Karpas-422 (cell line): ENCODE results near the gene TMEM51. TPM values are rescaled to one million over a fixed set of nuclear protein-coding genes. Genes with fewer than 3 reads are reported as not detected.
A peak's percentile ranks its signal among the peaks of the same experiment; 100 is the strongest.

Experiments
- DNase-seq: peaks from one replicate; pipeline ENCODE4 v3.0.0-alpha.2; 2015
- H2AFZ ChIP-seq: fragments of 200-600 bp; sonication (generic); 2 replicates; pipeline ENCODE4 v1.6.1; 2014; ENCODE audit warnings: antibody characterized with exemption, low read length, mixed read lengths
- H3K27ac ChIP-seq: fragments of 200-600 bp; sonication (generic); 2 replicates; pipeline ENCODE4 v1.5.1; 2014; ENCODE audit warnings: mild to moderate bottlenecking, low read length, moderate library complexity
- H3K27me3 ChIP-seq: fragments of 200-600 bp; sonication (generic); 2 replicates; pipeline ENCODE4 v1.6.1; 2014; ENCODE audit warnings: low read length, mixed read lengths
- H3K36me3 ChIP-seq: fragments of 200-600 bp; sonication (generic); 2 replicates; pipeline ENCODE4 v1.6.1; 2014; ENCODE audit warnings: low read length, mixed read lengths; ENCODE audit not compliant: insufficient read depth
- H3K4me1 ChIP-seq: fragments of 200-600 bp; sonication (generic); 2 replicates; pipeline ENCODE4 v1.6.1; 2014; ENCODE audit warnings: mild to moderate bottlenecking, low read length, mixed read lengths
- H3K4me2 ChIP-seq: fragments of 200-600 bp; sonication (generic); 2 replicates; pipeline ENCODE4 v1.6.1; 2014; ENCODE audit warnings: low read length, low read depth, mild to moderate bottlenecking; ENCODE audit not compliant: poor library complexity, severe bottlenecking
- H3K4me3 ChIP-seq: fragments of 200-600 bp; sonication (generic); 2 replicates; pipeline ENCODE4 v1.5.1; 2014; ENCODE audit warnings: mild to moderate bottlenecking, antibody characterized with exemption, low read length, mixed read lengths
- H3K79me2 ChIP-seq: fragments of 200-600 bp; sonication (generic); 2 replicates; pipeline ENCODE4 v1.6.1; 2014; ENCODE audit warnings: mild to moderate bottlenecking, low read length, mixed read lengths
- H3K9ac ChIP-seq: fragments of 200-600 bp; sonication (generic); 2 replicates; pipeline ENCODE4 v1.6.0; 2014; ENCODE audit warnings: low read length
- H3K9me2 ChIP-seq: fragments of 200-600 bp; sonication (generic), shearing (Covaris generic); replicated peaks from 2 replicates; pipeline ENCODE4 v1.6.0; 2014; ENCODE audit warnings: mild to moderate bottlenecking, low read length, moderate library complexity; ENCODE audit not compliant: insufficient read depth
- H3K9me3 ChIP-seq: fragments of 300-700, 200-600 bp; sonication (generic); 2 replicates; pipeline ENCODE4 v1.6.1; 2014; ENCODE audit warnings: low read length, mixed read lengths
- H4K20me1 ChIP-seq: fragments of 200-600 bp; sonication (generic); 2 replicates; pipeline ENCODE4 v1.6.1; 2014; ENCODE audit warnings: mild to moderate bottlenecking, antibody characterized with exemption, low read length, low read depth; ENCODE audit not compliant: insufficient read depth
- total RNA-seq: library from RNA; depleted of rRNA; stranded (reverse); fragments of >200 nt; shearing (Covaris generic); gene quantifications from 2 replicates; pipeline ENCODE4 v1.2.3, GENCODE V29; 2014; ENCODE audit warnings: low replicate concordance

The TMEM51 gene
- total RNA-seq, 1 experiment from 2014 or later: not detected

DNA sequence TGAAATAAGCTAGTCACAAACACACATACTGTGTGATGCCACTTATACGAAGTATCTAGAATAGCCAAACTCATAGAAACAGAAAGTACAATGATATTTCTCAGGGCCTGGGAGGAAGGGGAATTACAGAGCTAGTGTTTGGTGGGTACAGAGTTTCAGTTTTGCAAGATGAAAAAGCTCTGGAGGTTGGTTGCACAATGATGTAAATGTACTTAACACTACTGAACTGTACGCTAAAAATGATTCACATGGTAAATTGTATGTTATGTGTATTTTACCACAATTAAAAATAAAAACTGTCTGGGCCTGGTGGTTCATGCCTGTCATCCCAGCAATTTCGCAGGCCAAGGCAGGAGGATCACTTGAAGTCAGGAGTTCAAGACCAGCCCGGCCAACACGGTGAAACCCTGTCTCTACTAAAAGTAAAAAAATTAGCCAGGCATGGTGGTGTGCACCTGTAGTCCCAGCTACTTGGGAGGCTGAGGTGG is 78.2 kb downstream of the TMEM51 start:
- Histone ChIP-seq H2AFZ (no peak overlapping the region), H3K4me1 (no peaks in the 10 kb centered on the region), H4K20me1 (no peaks in the 10 kb centered on the region), H3K9me3 (no peaks in the 10 kb centered on the region), H3K9ac (no peak overlapping the region), H3K27ac (no peak overlapping the region), H3K9me2 (no peaks in the 10 kb centered on the region), H3K27me3 (no peaks in the 10 kb centered on the region), H3K4me3 (no peak overlapping the region), H3K79me2 (no peaks in the 10 kb centered on the region), H3K36me3 (no peaks in the 10 kb centered on the region), H3K4me2 (no peak overlapping the region)
- no peak for DNase-seq

DNA sequence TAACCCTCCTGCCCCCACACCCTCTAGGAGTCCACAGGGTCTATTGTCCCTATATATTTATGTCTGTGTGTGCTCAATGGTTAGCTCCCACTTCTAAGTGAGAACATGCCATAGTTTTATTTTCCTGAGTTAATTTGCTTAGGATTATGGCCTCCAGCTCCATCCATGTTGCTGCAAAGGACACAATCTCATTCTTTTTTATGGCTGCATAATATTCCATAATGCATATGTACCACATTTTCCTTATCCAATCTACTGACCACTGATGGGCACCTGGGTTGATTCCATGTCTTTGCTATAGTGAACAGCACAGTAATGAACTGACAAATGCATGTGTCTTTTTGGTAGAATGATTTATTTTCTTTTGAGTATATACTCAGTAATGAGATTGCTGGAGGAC is 80.1 kb downstream of the TMEM51 start:
- H3K9me3 ChIP-seq: no peaks in the 10 kb centered on the region
- H3K36me3 ChIP-seq: no peaks in the 10 kb centered on the region
- H4K20me1 ChIP-seq: no peaks in the 10 kb centered on the region
- H3K9ac ChIP-seq: no peak overlapping the region
- H3K9me2 ChIP-seq: no peaks in the 10 kb centered on the region
- H2AFZ ChIP-seq: no peak overlapping the region
- no peak for DNase-seq
- H3K4me2 ChIP-seq: no peak overlapping the region
- H3K4me1 ChIP-seq: no peaks in the 10 kb centered on the region
- no peaks in the 10 kb centered on the region for H3K79me2 ChIP-seq
- no peak overlapping the region for H3K4me3 ChIP-seq
- no peaks in the 10 kb centered on the region for H3K27me3 ChIP-seq
- H3K27ac ChIP-seq: no peak overlapping the region

DNA sequence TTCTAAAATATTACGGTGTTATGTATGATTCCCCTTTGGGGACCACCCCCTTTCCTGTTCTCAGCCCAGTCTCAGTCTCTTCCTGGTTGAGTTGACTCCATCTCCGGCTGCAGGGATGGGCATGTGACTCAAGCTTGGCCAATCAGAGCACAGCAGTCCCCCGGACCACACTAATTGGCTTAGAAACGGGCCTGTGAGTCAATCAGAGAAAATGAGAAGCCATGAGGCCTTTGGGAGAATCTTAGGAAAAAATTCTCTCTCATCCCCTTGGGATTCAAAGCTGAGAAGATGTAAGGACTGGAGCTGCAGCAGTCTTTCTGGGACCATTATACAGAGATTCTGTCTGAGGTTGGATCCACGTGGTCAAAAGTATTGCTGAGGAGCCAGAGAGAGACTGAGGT is 82.8 kb downstream of the TMEM51 start:
- no peaks in the 10 kb centered on the region for H3K27me3 ChIP-seq
- H3K4me1 ChIP-seq: no peaks in the 10 kb centered on the region
- H3K9me3 ChIP-seq: no peaks in the 10 kb centered on the region
- no peaks in the 10 kb centered on the region for H3K79me2 ChIP-seq
- no peaks in the 10 kb centered on the region for H3K9me2 ChIP-seq
- DNase-seq: no peak
- H3K27ac ChIP-seq: no peak overlapping the region
- H3K36me3 ChIP-seq: no peaks in the 10 kb centered on the region
- no peak overlapping the region for H3K4me2 ChIP-seq
- no peak overlapping the region for H2AFZ ChIP-seq
- H3K4me3 ChIP-seq: no peak overlapping the region
- H3K9ac ChIP-seq: no peak overlapping the region
- no peaks in the 10 kb centered on the region for H4K20me1 ChIP-seq

DNA sequence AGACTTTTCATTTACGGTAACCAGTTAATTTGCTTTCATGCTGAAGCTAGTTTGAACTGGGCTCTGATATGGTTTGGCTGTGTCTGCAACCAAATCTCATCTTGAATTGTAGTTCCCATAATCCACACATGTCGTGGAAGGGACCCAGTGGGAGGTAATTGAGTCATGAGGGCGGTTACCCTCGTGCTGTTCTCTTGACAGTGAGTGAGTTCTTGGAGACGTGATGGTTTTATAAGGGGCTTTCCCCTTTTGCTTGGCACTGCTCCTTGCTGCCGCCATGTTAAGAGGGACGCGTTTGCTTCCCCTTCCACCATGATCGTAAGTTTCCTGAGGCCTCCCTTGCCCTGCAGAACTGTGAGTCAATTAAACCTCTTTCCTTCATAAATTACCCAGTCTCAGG is 83.2 kb downstream of the TMEM51 start:
- no peaks in the 10 kb centered on the region for H3K4me1 ChIP-seq
- no peaks in the 10 kb centered on the region for H4K20me1 ChIP-seq
- no peak overlapping the region for H3K9ac ChIP-seq
- no peak overlapping the region for H3K4me2 ChIP-seq
- no peak overlapping the region for H2AFZ ChIP-seq
- H3K27me3 ChIP-seq: no peaks in the 10 kb centered on the region
- no peak overlapping the region for H3K27ac ChIP-seq
- no peaks in the 10 kb centered on the region for H3K36me3 ChIP-seq
- H3K79me2 ChIP-seq: no peaks in the 10 kb centered on the region
- H3K9me2 ChIP-seq: no peaks in the 10 kb centered on the region
- H3K9me3 ChIP-seq: no peaks in the 10 kb centered on the region
- no peak overlapping the region for H3K4me3 ChIP-seq
- DNase-seq: no peak

DNA sequence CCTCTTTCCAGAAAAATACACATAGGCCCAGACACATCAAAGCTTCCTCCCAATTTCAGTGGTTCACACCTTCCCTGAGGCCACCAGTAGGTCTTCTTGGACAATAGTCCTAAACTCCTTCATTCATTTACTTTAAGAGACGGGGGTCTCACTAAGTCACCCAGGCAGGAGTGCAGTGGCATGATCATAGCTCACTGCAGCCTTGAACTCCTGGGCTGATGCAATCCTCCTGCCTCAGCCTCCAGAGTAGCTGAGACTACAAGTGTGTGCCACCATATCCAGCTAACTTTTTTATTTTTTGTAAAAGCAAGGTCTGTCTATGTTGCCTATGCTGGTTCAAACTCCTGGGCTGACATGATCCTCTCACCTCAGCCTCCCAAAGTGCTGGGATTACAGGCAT is 85.2 kb downstream of the TMEM51 start:
- Histone ChIP-seq H3K27ac (no peak overlapping the region), H3K4me1 (no peaks in the 10 kb centered on the region), H3K79me2 (no peaks in the 10 kb centered on the region), H3K9ac (no peak overlapping the region), H3K4me2 (no peak overlapping the region), H3K36me3 (no peaks in the 10 kb centered on the region), H2AFZ (no peak overlapping the region), H4K20me1 (no peaks in the 10 kb centered on the region), H3K4me3 (no peak overlapping the region), H3K9me3 (no peaks in the 10 kb centered on the region), H3K9me2 (no peaks in the 10 kb centered on the region), H3K27me3 (no peaks in the 10 kb centered on the region)
- no peak for DNase-seq

DNA sequence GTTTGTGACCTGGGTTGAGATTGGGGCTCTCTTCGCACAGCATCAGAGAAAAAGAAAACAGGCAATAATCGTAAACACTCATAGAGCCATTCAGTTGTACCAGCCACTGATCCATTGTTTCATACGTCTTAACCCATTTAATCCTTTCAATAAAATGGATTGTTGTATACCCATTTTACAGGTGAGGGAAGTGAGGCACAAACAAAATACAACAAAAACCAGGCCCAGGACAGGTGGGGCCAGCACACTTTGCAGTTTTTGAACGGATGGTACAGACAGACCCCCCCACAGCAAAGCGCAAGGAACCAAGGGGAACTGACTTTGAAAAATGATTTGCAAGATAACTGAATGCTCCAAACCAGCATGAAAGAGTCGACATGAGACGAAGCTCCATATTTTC is 89.2 kb downstream of the TMEM51 start:
- Histone ChIP-seq H3K79me2 (no peaks in the 10 kb centered on the region), H3K9me2 (no peaks in the 10 kb centered on the region), H4K20me1 (no peaks in the 10 kb centered on the region), H2AFZ (no peak overlapping the region), H3K9ac (no peak overlapping the region), H3K4me1 (no peaks in the 10 kb centered on the region), H3K9me3 (no peaks in the 10 kb centered on the region), H3K4me3 (no peak overlapping the region), H3K4me2 (no peak overlapping the region), H3K36me3 (no peaks in the 10 kb centered on the region), H3K27ac (no peak overlapping the region), H3K27me3 (no peaks in the 10 kb centered on the region)
- no peak for DNase-seq

DNA sequence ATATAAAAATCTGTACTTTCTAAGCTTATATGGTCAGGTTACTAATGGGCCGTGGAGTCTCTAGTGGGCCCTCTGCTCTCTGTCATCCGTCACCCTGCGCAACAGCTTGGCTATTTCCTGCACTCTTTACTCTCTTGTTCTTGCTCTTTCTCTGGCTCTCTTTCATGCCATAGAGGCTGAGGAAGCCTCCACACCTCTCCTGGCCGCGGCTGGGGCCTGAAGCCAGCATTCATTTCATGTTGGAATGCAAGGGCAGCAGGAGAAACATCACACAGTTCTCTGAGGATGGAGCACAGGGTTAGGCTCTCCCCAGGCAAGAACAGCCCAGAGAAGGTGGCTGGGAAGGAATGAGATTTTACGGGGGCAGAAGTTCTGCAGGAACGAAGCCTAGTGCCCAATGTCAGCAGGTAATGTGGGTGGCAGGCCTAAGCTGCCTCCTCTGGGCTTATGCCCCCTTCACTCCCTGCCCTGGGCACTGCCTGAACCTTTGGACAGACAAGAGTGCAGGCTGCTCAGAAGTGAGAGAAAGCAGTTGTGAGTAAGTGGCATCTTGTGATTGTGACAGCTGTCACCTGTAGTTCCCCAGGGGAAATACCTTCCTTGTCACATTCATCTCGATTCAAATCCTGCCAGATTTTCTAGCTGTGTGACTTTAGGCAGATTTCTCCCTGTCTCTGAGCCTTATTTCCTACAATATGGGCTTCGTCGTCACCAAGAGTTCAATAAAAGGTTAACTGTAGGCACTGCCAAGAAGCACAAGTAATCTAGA is 89.9 kb downstream of the TMEM51 start:
- H4K20me1 ChIP-seq: no peaks in the 10 kb centered on the region
- no peaks in the 10 kb centered on the region for H3K36me3 ChIP-seq
- no peaks in the 10 kb centered on the region for H3K4me1 ChIP-seq
- no peak overlapping the region for H3K9ac ChIP-seq
- H3K9me3 ChIP-seq: no peaks in the 10 kb centered on the region
- H3K79me2 ChIP-seq: no peaks in the 10 kb centered on the region
- no peak for DNase-seq
- H3K4me2 ChIP-seq: no peak overlapping the region
- no peak overlapping the region for H3K4me3 ChIP-seq
- H2AFZ ChIP-seq: no peak overlapping the region
- no peak overlapping the region for H3K27ac ChIP-seq
- no peaks in the 10 kb centered on the region for H3K9me2 ChIP-seq
- H3K27me3 ChIP-seq: no peaks in the 10 kb centered on the region

DNA sequence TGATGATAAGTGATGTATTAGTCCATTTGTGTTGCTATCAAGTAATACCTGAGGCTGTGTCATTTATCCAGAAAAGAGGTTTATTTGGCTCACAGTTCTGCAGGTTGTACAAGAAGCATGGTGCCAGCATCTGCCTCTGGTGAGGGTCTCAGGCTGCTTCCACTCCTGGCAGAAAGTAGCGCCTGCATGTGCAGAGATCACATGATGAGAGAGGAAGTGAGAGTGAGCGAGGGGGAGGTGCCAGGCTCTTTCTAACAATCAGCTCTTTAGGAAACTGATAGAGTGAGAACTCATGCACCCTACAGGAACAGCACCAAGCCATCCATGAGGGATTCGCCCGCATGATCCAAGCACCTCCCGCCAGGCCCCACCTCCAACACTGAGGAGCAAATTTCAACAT is 91.3 kb downstream of the TMEM51 start:
- H4K20me1 ChIP-seq: no peaks in the 10 kb centered on the region
- peak; percentile 67 for DNase-seq
- H3K9me2 ChIP-seq: no peaks in the 10 kb centered on the region

More for the DNA sequence above, 91.3 kb downstream of the TMEM51 start:
- H3K9ac ChIP-seq: no peak overlapping the region
- no peak overlapping the region for H2AFZ ChIP-seq
- H3K4me2 ChIP-seq: no peak overlapping the region
- H3K36me3 ChIP-seq: no peaks in the 10 kb centered on the region
- no peaks in the 10 kb centered on the region for H3K4me1 ChIP-seq
- H3K27ac ChIP-seq: no peak overlapping the region
- no peaks in the 10 kb centered on the region for H3K79me2 ChIP-seq
- H3K9me3 ChIP-seq: no peaks in the 10 kb centered on the region
- H3K27me3 ChIP-seq: no peaks in the 10 kb centered on the region
- H3K4me3 ChIP-seq: no peak overlapping the region
